ENCODE measurements around the gene ZMYM4.

ZMYM4 gene

GRCh38 chr1:35284852-35285251 lies 16.3 kb downstream of the ZMYM4 start:
- no peak for DNase-seq
- H3K27ac ChIP-seq (ENCODE audit: insufficient read depth in 1 of 2, low read depth in 1 of 2, low read length in 2 of 2, poor library complexity in 1 of 2, severe bottlenecking in 2 of 2), result no peak overlapping the region
- CTCF ChIA-PET, result no interaction called here
- 96% methylated on average over 3 of the region's 3 CpGs for WGBS (ENCODE audit: insufficient coverage)
- POLR2A ChIA-PET, result no interaction called here
- H3K36me3 ChIP-seq (ENCODE audit: control insufficient read depth in 4 of 4, insufficient read depth in 4 of 4, low read length in 3 of 4), result peaks cover 5 to 31% (median 22%) of the 10 kb centered on the region in 4 experiments
- H3K27me3 ChIP-seq (replicated peaks in 2 of 5; ENCODE audit: control insufficient read depth in 4 of 5, insufficient read depth in 5 of 5, low read length in 4 of 5), result no peaks in the 10 kb centered on the region
- H3K4me3 ChIP-seq (ENCODE audit: control insufficient read depth in 1 of 7, extremely low read depth in 1 of 7, insufficient read depth in 4 of 7, low read depth in 2 of 7, low read length in 6 of 7), result no peak overlapping the region
- H3K4me1 ChIP-seq (ENCODE audit: control extremely low read depth in 1 of 4, control insufficient read depth in 4 of 4, insufficient read depth in 4 of 4, low read length in 3 of 4), result no peaks in the 10 kb centered on the region
- H3K9me3 ChIP-seq (ENCODE audit: control extremely low read depth in 1 of 5, control insufficient read depth in 4 of 5, insufficient read depth in 2 of 5, low read depth in 1 of 5, low read length in 4 of 5), result peaks cover 0 to 27% (median 6%) of the 10 kb centered on the region in 5 experiments

GRCh38 chr1:35285771-35286606 lies 17.5 kb downstream of the ZMYM4 start:
- Histone ChIP-seq H3K4me3 (ENCODE audit: control insufficient read depth in 1 of 7, extremely low read depth in 1 of 7, insufficient read depth in 4 of 7, low read depth in 2 of 7, low read length in 6 of 7) (no peak overlapping the region), H3K27me3 (replicated peaks in 2 of 5; ENCODE audit: control insufficient read depth in 4 of 5, insufficient read depth in 5 of 5, low read length in 4 of 5) (no peaks in the 10 kb centered on the region), H3K36me3 (ENCODE audit: control insufficient read depth in 4 of 4, insufficient read depth in 4 of 4, low read length in 3 of 4) (peaks cover 5 to 29% (median 18%) of the 10 kb centered on the region in 4 experiments), H3K9me3 (ENCODE audit: control extremely low read depth in 1 of 5, control insufficient read depth in 4 of 5, insufficient read depth in 2 of 5, low read depth in 1 of 5, low read length in 4 of 5) (peaks cover 0 to 20% (median 6%) of the 10 kb centered on the region in 5 experiments), H3K27ac (ENCODE audit: insufficient read depth in 1 of 2, low read depth in 1 of 2, low read length in 2 of 2, poor library complexity in 1 of 2, severe bottlenecking in 2 of 2) (no peak overlapping the region), H3K4me1 (ENCODE audit: control extremely low read depth in 1 of 4, control insufficient read depth in 4 of 4, insufficient read depth in 4 of 4, low read length in 3 of 4) (no peaks in the 10 kb centered on the region)
- ChIA-PET CTCF (interaction anchor here (0.6 to 1.2 kb wide), 2 partner anchors 61 to 88 kb away, joined by 3 to 5 read pairs; no protein-coding TSS in a partner anchor), POLR2A (no interaction called here)
- DNase-seq, result peak in 1 of 3 donors; percentile 29
- no CpG with 5 or more reads among the region's 5 CpGs for WGBS (ENCODE audit: insufficient coverage)

GRCh38 chr1:35287807-35288640 lies 19.5 kb downstream of the ZMYM4 start:
- Histone ChIP-seq H3K4me1 (ENCODE audit: control extremely low read depth in 1 of 4, control insufficient read depth in 4 of 4, insufficient read depth in 4 of 4, low read length in 3 of 4) (no peaks in the 10 kb centered on the region), H3K4me3 (ENCODE audit: control insufficient read depth in 1 of 7, extremely low read depth in 1 of 7, insufficient read depth in 4 of 7, low read depth in 2 of 7, low read length in 6 of 7) (no peak overlapping the region), H3K27me3 (replicated peaks in 2 of 5; ENCODE audit: control insufficient read depth in 4 of 5, insufficient read depth in 5 of 5, low read length in 4 of 5) (no peaks in the 10 kb centered on the region), H3K9me3 (ENCODE audit: control extremely low read depth in 1 of 5, control insufficient read depth in 4 of 5, insufficient read depth in 2 of 5, low read depth in 1 of 5, low read length in 4 of 5) (peaks cover 0 to 7% (median 0%) of the 10 kb centered on the region in 5 experiments), H3K27ac (ENCODE audit: insufficient read depth in 1 of 2, low read depth in 1 of 2, low read length in 2 of 2, poor library complexity in 1 of 2, severe bottlenecking in 2 of 2) (no peak overlapping the region), H3K36me3 (ENCODE audit: control insufficient read depth in 4 of 4, insufficient read depth in 4 of 4, low read length in 3 of 4) (peaks cover 5 to 15% (median 7%) of the 10 kb centered on the region in 4 experiments)
- CTCF ChIA-PET, result interaction anchor here (0.7 to 2.0 kb wide), 6 partner anchors 10 to 86 kb away, joined by 3 to 8 read pairs (median 3); no protein-coding TSS in a partner anchor
- WGBS (ENCODE audit: insufficient coverage), result 96% methylated on average over 6 of the region's 9 CpGs
- POLR2A ChIA-PET, result no interaction called here
- DNase-seq, result peak in 2 of 3 donors; percentile 43 to 56

GRCh38 chr1:35288761-35289160 lies 20.3 kb downstream of the ZMYM4 start:
- peaks cover 5 to 20% (median 9%) of the 10 kb centered on the region in 4 experiments for H3K36me3 ChIP-seq (ENCODE audit: control insufficient read depth in 4 of 4, insufficient read depth in 4 of 4, low read length in 3 of 4)
- peaks cover 0 to 7% (median 0%) of the 10 kb centered on the region in 5 experiments for H3K9me3 ChIP-seq (ENCODE audit: control extremely low read depth in 1 of 5, control insufficient read depth in 4 of 5, insufficient read depth in 2 of 5, low read depth in 1 of 5, low read length in 4 of 5)
- no peaks in the 10 kb centered on the region for H3K27me3 ChIP-seq (replicated peaks in 2 of 5; ENCODE audit: control insufficient read depth in 4 of 5, insufficient read depth in 5 of 5, low read length in 4 of 5)
- CTCF ChIA-PET, result interaction anchor here (0.8 to 2.0 kb wide), 5 partner anchors 11 to 87 kb away, joined by 3 to 8 read pairs (median 3); no protein-coding TSS in a partner anchor
- DNase-seq, result no peak
- no peaks in the 10 kb centered on the region for H3K4me1 ChIP-seq (ENCODE audit: control extremely low read depth in 1 of 4, control insufficient read depth in 4 of 4, insufficient read depth in 4 of 4, low read length in 3 of 4)
- POLR2A ChIA-PET, result no interaction called here
- H3K4me3 ChIP-seq (ENCODE audit: control insufficient read depth in 1 of 7, extremely low read depth in 1 of 7, insufficient read depth in 4 of 7, low read depth in 2 of 7, low read length in 6 of 7), result no peak overlapping the region
- H3K27ac ChIP-seq (ENCODE audit: insufficient read depth in 1 of 2, low read depth in 1 of 2, low read length in 2 of 2, poor library complexity in 1 of 2, severe bottlenecking in 2 of 2), result no peak overlapping the region

GRCh38 chr1:35290452-35290851 lies 21.9 kb downstream of the ZMYM4 start:
- POLR2A ChIA-PET, result no interaction called here

GRCh38 chr1:35294809-35295208 lies 26.3 kb downstream of the ZMYM4 start:
- Histone ChIP-seq H3K36me3 (ENCODE audit: control insufficient read depth in 4 of 4, insufficient read depth in 4 of 4, low read length in 3 of 4) (peaks cover 5 to 36% (median 16%) of the 10 kb centered on the region in 4 experiments), H3K4me3 (ENCODE audit: control insufficient read depth in 1 of 7, extremely low read depth in 1 of 7, insufficient read depth in 4 of 7, low read depth in 2 of 7, low read length in 6 of 7) (no peak overlapping the region), H3K27ac (ENCODE audit: insufficient read depth in 1 of 2, low read depth in 1 of 2, low read length in 2 of 2, poor library complexity in 1 of 2, severe bottlenecking in 2 of 2) (no peak overlapping the region), H3K27me3 (replicated peaks in 2 of 5; ENCODE audit: control insufficient read depth in 4 of 5, insufficient read depth in 5 of 5, low read length in 4 of 5) (no peaks in the 10 kb centered on the region), H3K4me1 (ENCODE audit: control extremely low read depth in 1 of 4, control insufficient read depth in 4 of 4, insufficient read depth in 4 of 4, low read length in 3 of 4) (peaks cover 0 to 5% (median 1%) of the 10 kb centered on the region in 4 experiments), H3K9me3 (ENCODE audit: control extremely low read depth in 1 of 5, control insufficient read depth in 4 of 5, insufficient read depth in 2 of 5, low read depth in 1 of 5, low read length in 4 of 5) (no peaks in the 10 kb centered on the region)
- ChIA-PET CTCF (no interaction called here), POLR2A (no interaction called here)
- WGBS (ENCODE audit: insufficient coverage), result no CpG with 5 or more reads among the region's 2 CpGs
- DNase-seq, result no peak

More at GRCh38 chr1:35290452-35290851, 21.9 kb downstream of the ZMYM4 start:
- H3K9me3 ChIP-seq (ENCODE audit: control extremely low read depth in 1 of 5, control insufficient read depth in 4 of 5, insufficient read depth in 2 of 5, low read depth in 1 of 5, low read length in 4 of 5), result no peaks in the 10 kb centered on the region
- 93% methylated on average over 2 of the region's 2 CpGs for WGBS (ENCODE audit: insufficient coverage)
- peaks cover 5 to 15% (median 9%) of the 10 kb centered on the region in 4 experiments for H3K36me3 ChIP-seq (ENCODE audit: control insufficient read depth in 4 of 4, insufficient read depth in 4 of 4, low read length in 3 of 4)
- no peak for DNase-seq
- H3K27ac ChIP-seq (ENCODE audit: insufficient read depth in 1 of 2, low read depth in 1 of 2, low read length in 2 of 2, poor library complexity in 1 of 2, severe bottlenecking in 2 of 2), result no peak overlapping the region
- no peaks in the 10 kb centered on the region for H3K27me3 ChIP-seq (replicated peaks in 2 of 5; ENCODE audit: control insufficient read depth in 4 of 5, insufficient read depth in 5 of 5, low read length in 4 of 5)
- CTCF ChIA-PET, result interaction anchor here (0.6 to 1.3 kb wide), 5 partner anchors 22 to 144 kb away, joined by 3 to 8 read pairs (median 3); partner anchors contain the start of gene ZMYM4
- H3K4me1 ChIP-seq (ENCODE audit: control extremely low read depth in 1 of 4, control insufficient read depth in 4 of 4, insufficient read depth in 4 of 4, low read length in 3 of 4), result no peaks in the 10 kb centered on the region
- no peak overlapping the region for H3K4me3 ChIP-seq (ENCODE audit: control insufficient read depth in 1 of 7, extremely low read depth in 1 of 7, insufficient read depth in 4 of 7, low read depth in 2 of 7, low read length in 6 of 7)

Data from common myeloid progenitor, CD34-positive (primary cell).